Measurements from ENCODE around the gene CGB8. TPM values are rescaled to one million over a fixed set of nuclear protein-coding genes. Genes with fewer than 3 reads are reported as not detected.
A peak's percentile ranks its signal among the peaks of the same experiment; 100 is the strongest.

Gene CGB8
- total RNA-seq, 3 donors from 2014 or later: not detected

- Histone ChIP-seq H3K4me1 (ENCODE audit: low read depth) (peaks cover 17% of the 10 kb centered on the region), H3K9me3 (no peaks in the 10 kb centered on the region), H3K4me3 (peak overlapping the region; percentile 76), H3K36me3 (ENCODE audit: low read depth) (peaks cover 5% of the 10 kb centered on the region)
- DNase-seq: no peak
- TF ChIP-seq, protein P1, sequence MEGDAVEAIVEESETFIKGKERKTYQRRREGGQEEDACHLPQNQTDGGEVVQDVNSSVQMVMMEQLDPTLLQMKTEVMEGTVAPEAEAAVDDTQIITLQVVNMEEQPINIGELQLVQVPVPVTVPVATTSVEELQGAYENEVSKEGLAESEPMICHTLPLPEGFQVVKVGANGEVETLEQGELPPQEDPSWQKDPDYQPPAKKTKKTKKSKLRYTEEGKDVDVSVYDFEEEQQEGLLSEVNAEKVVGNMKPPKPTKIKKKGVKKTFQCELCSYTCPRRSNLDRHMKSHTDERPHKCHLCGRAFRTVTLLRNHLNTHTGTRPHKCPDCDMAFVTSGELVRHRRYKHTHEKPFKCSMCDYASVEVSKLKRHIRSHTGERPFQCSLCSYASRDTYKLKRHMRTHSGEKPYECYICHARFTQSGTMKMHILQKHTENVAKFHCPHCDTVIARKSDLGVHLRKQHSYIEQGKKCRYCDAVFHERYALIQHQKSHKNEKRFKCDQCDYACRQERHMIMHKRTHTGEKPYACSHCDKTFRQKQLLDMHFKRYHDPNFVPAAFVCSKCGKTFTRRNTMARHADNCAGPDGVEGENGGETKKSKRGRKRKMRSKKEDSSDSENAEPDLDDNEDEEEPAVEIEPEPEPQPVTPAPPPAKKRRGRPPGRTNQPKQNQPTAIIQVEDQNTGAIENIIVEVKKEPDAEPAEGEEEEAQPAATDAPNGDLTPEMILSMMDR (IDR thresholded peaks at IDR 0.05): no peak
- intact Hi-C loops (cut with DNase I, micrococcal nuclease): no loop called here
- no peak for ATAC-seq
Measured at GRCh38 chr19:49086296-49086695, 37.4 kb upstream of the CGB8 start.

DNA sequence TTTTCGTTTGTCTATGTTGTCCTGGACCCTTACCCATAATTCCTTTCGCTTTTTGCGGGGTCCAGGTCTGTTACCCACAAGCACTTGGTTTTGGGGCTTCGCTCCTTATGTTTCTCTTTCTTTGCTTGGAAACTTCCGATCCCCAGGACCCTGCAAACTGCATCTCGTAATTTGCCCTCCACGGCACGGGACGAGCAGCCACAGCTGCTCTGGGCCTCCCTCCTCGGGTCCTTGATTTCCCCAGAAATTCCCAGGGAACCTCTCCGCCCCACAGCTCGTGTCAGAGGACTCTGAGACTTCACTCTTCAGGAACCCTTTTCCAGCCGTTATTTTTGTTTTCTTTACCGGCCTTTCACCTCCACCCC is 36.9 kb upstream of the CGB8 start:
- Histone ChIP-seq H3K4me1 (ENCODE audit: low read depth) (peaks cover 17% of the 10 kb centered on the region), H3K36me3 (ENCODE audit: low read depth) (peaks cover 5% of the 10 kb centered on the region), H3K9me3 (no peaks in the 10 kb centered on the region), H3K4me3 (peak overlapping the region; percentile 76)
- intact Hi-C loops (cut with DNase I, micrococcal nuclease): no loop called here
- DNase-seq (no peak), ATAC-seq (no peak)
- TF ChIP-seq, protein P1 (IDR thresholded peaks at IDR 0.05): no peak

GRCh38 chr19:49085020-49085867 is 36.3 kb upstream of the CGB8 start, which contains the start of gene SNRNP70:
SNRNP70 (plus strand) TSS chr19:49085451; CDS start chr19:49086415, 964 bp downstream.
- TF ChIP-seq, protein P1 (IDR thresholded peaks at IDR 0.05): no peak
- peak; percentile 97 to 100 (median 99) for DNase-seq
- intact Hi-C loops (cut with DNase I, micrococcal nuclease): no loop called here
- Histone ChIP-seq H3K4me3 (peak within 1 kb of the TSS; percentile 76), H3K36me3 (ENCODE audit: low read depth) (peaks cover 5% of the 10 kb centered on the region), H3K9me3 (no peaks in the 10 kb centered on the region), H3K4me1 (ENCODE audit: low read depth) (peaks cover 17% of the 10 kb centered on the region)
- peak; percentile 97 for ATAC-seq

DNA sequence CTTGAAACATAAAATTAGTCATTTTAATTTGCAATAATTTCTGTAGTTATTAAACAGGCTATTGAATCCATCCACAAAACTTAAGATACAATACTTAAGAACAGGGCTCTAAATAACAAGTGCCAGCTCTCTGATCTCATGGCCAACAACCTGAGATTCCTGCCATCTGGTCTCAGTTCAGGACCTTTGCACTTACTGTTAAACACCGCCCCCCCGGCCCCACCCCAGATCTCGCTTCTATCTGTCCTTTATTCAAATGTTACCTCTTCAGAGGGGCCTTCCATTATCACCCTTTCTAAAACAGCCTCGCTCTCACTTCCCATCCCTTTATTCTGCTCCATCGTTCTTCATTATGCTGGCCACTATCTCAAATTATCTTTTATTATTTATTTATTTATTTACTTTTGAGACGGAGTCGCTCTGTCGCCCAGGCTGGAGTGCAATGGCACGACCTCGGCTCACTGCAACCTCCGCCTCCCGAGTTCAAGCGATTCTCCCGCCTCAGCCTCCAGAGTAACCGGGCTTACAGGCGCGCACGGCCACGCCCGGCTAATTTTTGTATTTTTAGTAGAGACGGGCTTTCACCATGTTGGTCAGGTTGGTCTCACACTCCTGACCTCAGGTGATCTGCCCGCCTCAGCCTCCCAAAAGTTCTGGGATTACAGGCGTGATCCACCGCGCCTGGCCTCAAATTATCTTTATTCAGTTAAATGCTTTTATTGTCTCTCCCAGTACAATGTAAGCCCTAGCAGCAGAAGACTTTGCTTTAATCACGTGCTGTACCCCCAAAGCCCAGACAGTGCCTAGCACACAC is 35.5 kb upstream of the CGB8 start:
- intact Hi-C loops (cut with DNase I, micrococcal nuclease): no loop called here
- TF ChIP-seq, protein P1 (IDR thresholded peaks at IDR 0.05): no peak
- peak in 2 of 3 donors; percentile 38 to 50 for DNase-seq

GRCh38 chr19:49081273-49081672 is 32.4 kb upstream of the CGB8 start:
- TF ChIP-seq, protein P1 (IDR thresholded peaks at IDR 0.05): no peak
- Histone ChIP-seq H3K36me3 (ENCODE audit: low read depth) (peaks cover 5% of the 10 kb centered on the region), H3K4me1 (ENCODE audit: low read depth) (peaks cover 2% of the 10 kb centered on the region), H3K4me3 (no peak overlapping the region), H3K9me3 (no peaks in the 10 kb centered on the region)
- ATAC-seq (no peak), DNase-seq (no peak)
- intact Hi-C loops (cut with DNase I, micrococcal nuclease): no loop called here

More for the DNA sequence above, 35.5 kb upstream of the CGB8 start:
- ATAC-seq: no peak
- Histone ChIP-seq H3K4me1 (ENCODE audit: low read depth) (peaks cover 17% of the 10 kb centered on the region), H3K4me3 (no peak overlapping the region), H3K36me3 (ENCODE audit: low read depth) (peaks cover 5% of the 10 kb centered on the region), H3K9me3 (no peaks in the 10 kb centered on the region)

Data from mucosa of descending colon (tissue), 3 donors.